GM20431 (cell line): ENCODE results near the gene IRAG1.
"Not testable (repeated sequence)": the region's sequence is repeated elsewhere in the genome, so short reads cannot be mapped to it uniquely, and the experiment has no call there.

Source experiments
- in situ Hi-C: fragments of 300-500 bp; cut with MseI, MboI; formaldehyde crosslinking; loops from one replicate; pipeline ENCODE4 v1.15.0; 2020; ENCODE audit warnings: low sequenced_read_pairs; ENCODE audit not compliant: unreplicated experiment

Gene IRAG1

DNA sequence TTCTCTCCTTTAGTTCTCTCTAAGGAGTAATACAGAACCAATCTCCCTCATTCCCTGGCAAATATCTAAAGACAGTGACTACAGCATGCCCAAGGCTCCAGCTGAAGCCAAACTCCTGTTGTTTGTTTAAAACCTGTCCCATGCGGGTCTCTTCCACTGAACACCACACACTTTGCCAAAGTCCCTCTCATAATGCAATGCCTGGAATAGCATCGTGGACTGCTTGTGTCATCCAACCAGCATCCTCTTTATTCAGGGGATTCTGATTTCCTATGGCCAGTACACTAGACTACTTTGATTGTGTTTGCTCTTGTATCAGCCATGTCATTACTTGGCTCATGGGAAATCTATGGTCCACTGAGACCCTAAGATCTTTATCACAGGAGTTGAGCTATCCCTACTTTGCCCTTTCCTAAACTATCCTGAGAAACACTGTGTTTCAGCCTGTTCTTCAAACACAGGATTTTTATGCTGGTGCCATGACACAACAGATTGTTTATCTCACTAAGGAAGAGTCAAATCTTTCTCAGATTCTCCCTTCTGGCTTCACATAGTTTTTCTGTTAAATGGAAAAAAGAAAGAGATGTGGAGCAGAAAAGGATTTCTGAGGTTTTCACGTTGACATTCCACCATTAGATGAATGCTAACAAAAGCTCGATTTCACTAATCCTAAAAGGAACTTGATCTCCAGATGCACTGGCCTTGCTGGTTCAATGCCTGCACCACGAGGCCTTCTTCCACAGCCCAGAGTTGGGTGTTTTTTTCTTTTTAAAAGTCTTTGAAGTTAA lies 15.9 kb upstream of the IRAG1 start:
- in situ Hi-C loops = no loop called here

- in situ Hi-C loops = no loop called here
Measured at GRCh38 chr11:10708131-10708530, 14.6 kb upstream of the IRAG1 start.

DNA sequence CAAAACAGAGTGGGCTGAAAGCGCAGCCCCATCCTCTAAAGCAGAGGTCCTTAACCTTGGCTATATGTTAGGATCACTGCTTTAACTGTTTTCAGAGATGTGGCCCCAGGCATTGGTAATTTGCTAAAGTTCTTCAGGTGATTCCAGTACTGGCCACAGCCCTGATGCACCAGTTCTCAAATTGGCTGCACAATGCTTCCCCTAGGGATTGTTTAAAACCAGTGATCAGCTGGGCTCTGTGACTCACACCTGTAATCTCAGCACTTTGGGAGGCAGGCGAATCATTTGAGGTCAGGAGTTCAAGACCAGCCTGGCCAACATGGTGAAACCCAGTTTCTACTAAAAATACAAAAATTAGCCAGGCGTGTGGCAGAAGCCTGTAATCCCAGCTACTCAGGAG lies 8.4 kb upstream of the IRAG1 start:
- in situ Hi-C loops = no loop called here

DNA sequence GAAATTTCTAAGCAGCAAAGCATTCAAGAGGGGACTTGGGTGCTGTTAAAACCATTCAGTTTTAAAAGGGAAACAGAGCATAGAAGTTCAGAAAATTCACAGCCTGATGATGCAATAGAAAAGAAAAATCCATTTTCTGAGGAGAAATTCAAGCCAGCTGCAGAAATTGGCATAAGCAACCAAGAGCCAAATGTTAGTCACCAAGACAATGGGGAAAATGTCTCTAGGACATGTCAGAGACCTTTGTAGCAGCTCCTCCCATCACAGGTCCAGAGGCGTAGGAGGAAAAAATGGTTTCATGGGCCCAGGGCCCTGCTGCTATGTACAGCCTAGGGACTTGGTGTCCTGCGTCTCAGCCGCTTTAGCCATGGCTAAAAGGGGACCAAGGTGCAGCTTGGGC lies 5.5 kb upstream of the IRAG1 start:
- in situ Hi-C loops = no loop called here

DNA sequence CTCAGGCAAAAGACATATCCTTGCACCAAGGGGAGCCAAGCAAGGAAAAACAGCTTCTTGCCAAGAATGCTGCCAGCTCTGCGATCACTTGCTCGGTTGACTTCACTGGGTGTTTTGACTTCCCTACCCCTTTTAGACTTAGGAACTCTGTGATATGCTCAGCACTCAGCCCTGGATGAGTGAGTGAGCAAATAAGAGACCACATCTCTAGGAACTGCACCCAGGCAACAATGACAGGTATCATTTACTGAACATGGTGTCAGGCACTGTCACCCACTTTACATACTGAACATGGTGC lies 3.7 kb upstream of the IRAG1 start:
- in situ Hi-C loops = no loop called here

DNA sequence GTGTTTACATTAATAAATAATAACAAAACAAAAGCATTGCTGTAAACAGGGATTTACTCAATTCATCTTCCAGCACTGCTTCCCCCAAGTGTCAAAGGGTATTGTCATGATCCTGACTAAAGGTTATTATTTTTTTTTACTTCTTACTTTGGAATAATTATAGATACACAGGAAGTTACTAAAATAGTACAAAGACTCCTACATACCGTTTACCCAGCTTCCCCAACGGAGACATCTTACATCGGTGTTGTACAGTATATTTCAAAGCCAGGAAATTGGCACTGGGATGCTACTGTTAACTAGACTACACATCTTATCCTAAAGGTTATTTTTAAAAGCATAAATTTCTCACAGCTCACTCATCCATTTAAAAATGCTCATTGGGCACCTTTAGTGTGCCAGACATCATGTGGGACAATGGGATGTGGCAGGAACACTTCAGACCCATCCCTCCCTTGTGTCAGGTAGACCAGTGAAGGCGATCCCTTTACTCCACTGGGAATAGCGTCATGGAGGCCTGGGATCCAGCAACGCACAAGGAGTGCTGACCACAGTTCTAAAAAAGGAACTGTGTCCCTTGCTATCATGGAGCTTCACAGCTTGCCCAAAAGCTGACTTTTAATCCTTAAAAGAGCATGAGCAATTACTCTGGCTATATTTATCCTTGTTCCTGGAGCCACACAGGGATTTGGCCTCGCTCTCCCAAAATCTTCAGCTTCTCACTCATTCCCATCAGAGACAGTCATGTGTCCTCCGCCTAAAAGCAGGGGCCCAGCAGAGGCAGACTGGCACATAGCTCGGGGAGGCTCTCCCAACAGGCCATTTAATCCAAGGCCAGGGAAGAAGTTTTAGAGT lies 3.1 kb upstream of the IRAG1 start:
- in situ Hi-C loops = no loop called here

- in situ Hi-C loops = no loop called here
Measured at GRCh38 chr11:10695833-10696232, 2.3 kb upstream of the IRAG1 start.

DNA sequence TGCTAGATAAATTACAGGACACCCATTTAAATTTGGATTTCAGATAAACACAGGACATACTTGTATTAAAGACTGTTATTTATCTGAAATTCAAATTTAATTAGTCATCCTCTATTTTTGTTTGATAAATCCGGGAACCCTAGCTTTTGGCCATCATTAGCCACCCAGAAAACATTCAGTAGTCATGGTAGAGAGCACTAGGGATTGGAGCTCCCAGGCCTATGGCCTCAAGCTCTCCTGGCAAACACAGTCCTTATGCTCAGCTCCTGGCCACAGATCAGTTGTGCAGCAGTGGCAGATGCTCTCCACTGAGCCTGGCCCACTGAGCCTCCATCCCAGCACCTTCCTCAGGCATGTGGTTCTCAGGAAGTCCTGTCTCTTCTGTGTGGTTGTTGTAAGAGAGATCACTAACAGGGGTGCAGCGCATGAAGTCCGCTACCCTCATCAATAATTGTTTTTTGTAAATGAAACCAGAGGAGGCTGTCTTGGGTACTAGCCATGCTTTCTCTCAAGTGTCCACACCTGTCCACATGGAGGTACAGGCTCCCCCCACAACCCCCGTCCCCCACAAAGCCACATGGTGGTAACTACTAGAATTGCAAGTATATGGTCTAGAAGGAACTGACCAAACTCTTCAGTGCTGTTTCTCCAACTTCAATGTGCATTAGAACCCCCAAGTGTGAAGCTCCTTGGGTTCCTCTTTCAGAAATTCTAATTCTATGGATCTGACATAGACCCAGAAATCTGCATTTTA lies 1.1 kb upstream of the IRAG1 start:
- in situ Hi-C loops = no loop called here

DNA sequence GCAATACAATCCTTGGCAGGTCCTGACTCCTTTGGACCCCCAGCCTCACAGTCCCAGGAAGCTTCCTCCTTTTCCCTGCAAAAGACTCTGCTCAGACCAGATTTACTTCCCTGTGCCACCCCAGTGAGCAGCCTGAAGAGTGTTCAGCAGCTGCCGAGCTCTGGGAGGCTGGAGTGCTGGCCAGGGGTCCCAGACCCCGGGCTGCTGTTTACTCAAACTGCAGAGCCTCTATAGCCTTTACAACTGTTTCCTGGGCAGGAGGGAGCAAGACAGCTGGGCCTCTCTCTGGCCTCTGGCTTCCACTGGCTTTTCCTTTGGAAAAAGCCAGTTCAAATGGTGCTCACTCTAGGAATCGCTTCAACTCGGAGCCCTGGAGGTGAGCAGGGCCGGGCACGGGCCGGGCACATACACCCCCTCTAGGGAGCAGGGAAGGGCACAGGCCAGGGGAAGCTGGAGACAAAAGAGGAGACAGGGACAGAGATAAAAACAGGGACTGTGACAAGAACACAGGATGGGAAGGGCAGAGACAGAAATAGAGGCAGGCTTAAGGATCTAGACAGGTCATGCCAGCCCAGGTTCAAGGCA lies 932 bp downstream of the IRAG1 start:
- in situ Hi-C loops = no loop called here

GRCh38 chr11:10688401-10688800 lies 5.2 kb downstream of the IRAG1 start:
- in situ Hi-C loops = no loop called here

DNA sequence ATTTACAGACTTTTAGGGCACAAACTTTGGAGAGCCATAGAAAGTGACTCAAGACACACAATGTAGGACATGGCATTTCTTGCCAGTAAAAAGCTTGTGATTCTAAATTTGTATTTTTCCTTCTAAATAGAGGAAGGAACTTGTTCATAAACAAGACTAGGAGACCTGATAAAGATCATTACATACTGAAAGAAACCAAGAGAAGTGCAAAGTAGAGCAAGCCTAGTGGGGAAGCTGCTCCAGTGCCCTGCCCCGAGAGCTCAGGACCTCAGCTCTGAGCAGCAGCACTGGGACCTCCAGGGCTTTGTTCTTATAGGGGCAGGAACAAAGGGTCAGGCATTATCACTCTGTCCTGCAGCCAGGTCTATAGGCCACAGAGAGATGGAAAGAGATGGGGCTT lies 7.2 kb downstream of the IRAG1 start:
- in situ Hi-C loops = no loop called here

DNA sequence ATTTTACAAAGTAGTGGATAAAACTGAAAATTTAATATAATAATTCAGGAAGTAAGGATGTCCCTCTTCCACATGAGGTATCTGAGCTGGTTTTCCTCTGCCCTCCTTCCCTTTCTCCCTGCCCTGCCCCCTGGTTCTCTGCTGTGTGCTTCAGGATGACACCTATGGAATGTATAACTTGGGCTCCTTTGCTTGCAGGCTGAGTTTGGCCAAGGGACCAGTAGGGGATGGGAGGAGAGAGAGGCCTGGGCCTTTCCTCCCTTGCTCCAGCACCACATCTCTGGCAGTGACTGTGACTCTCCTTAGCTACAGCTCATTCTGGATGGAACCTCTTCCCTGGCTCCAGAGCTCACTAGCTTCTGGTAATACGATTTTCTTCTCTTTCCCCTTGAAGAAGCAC lies 10.1 kb downstream of the IRAG1 start:
- in situ Hi-C loops = no loop called here

DNA sequence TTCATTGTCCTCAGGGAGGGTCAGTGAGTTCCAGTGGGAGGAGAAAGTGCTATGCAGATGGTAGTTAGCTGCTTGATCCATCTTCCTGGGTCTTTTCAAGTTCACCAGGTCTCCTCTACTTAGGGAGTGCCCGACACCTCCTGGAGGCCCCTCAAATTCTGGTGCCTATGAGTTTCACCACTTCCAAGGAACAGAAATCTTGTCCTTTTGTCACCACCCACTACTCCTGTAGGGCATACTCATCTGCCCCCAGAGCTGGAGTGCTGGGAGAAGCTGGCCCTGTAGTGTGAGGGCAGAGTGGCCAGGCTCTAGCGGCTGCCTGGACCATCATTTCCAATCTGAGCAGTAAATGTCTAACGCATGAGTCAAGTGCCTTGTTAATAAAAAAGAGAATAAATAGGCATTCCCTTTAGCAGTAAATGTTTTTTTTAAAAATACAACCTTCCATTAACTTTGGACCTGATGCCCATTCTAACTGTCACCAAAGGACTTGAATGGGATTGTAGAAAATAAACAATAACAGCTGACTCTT lies 12.5 kb downstream of the IRAG1 start:
- in situ Hi-C loops = no loop called here

GRCh38 chr11:10680279-10680678 lies 13.3 kb downstream of the IRAG1 start:
- in situ Hi-C loops = not testable (repeated sequence)

DNA sequence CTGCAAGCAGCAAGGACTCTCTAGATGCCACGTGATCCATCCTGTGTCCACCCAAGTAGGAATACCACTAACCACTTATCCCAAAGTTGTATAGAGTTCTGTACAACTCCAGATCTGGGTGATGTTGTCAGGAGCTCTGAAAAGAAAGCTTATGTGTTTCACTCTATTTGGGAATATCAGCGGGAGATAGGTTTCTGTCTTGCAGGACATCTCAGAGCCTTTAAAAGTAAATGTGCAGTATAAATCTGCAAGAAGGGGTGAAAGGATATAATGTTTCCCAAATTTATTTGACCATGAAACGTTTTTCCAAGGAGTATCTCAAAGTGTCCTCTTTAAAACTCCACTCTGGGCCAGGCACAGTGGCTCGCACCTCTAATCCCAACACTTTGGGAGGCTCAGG lies 13.9 kb downstream of the IRAG1 start:
- in situ Hi-C loops = no loop called here

- in situ Hi-C loops = no loop called here
Measured at GRCh38 chr11:10678101-10678500, 15.5 kb downstream of the IRAG1 start.

GRCh38 chr11:10676919-10677318 lies 16.6 kb downstream of the IRAG1 start:
- in situ Hi-C loops = no loop called here

GRCh38 chr11:10674911-10675440 lies 18.6 kb downstream of the IRAG1 start:
- in situ Hi-C loops = no loop called here

GRCh38 chr11:10674440-10674855 lies 19.1 kb downstream of the IRAG1 start:
- in situ Hi-C loops = no loop called here

GRCh38 chr11:10673501-10674062 lies 20.0 kb downstream of the IRAG1 start:
- in situ Hi-C loops = no loop called here
